ENCODE data around the gene PHF2.
A peak's percentile ranks its signal among the peaks of the same experiment; 100 is the strongest.
"Not testable (repeated sequence)": the region's sequence is repeated elsewhere in the genome, so short reads cannot be mapped to it uniquely, and the experiment has no call there.

Gene PHF2

GRCh38 chr9:93665637-93666438 is 89.5 kb downstream of the PHF2 start:
- no peak for DNase-seq (ENCODE audit: low spot score)

- not testable (repeated sequence) for DNase-seq (ENCODE audit: low spot score)
These were observed 90.0 kb downstream of the PHF2 start for GRCh38 chr9:93666439-93666784.

GRCh38 chr9:93667006-93667405 is 90.6 kb downstream of the PHF2 start:
- DNase-seq (ENCODE audit: low spot score), result no peak

- DNase-seq (ENCODE audit: low spot score), result no peak
These were observed 91.2 kb downstream of the PHF2 start for GRCh38 chr9:93667627-93668026.

GRCh38 chr9:93668261-93668871 is 92.0 kb downstream of the PHF2 start:
- DNase-seq (ENCODE audit: low spot score), result peak; percentile 44

GRCh38 chr9:93669116-93669957 is 93.0 kb downstream of the PHF2 start:
- no peak for DNase-seq (ENCODE audit: low spot score)

- DNase-seq (ENCODE audit: low spot score), result no peak
These were observed 93.5 kb downstream of the PHF2 start for GRCh38 chr9:93669958-93670207.

- no peak for DNase-seq (ENCODE audit: low spot score)
These were observed 94.0 kb downstream of the PHF2 start for GRCh38 chr9:93670208-93671019.

- no peak for DNase-seq (ENCODE audit: low spot score)
These were observed 94.6 kb downstream of the PHF2 start for GRCh38 chr9:93671020-93671338.

GRCh38 chr9:93672330-93673020 is 96.1 kb downstream of the PHF2 start:
- not testable (repeated sequence) for DNase-seq (ENCODE audit: low spot score)

GRCh38 chr9:93673021-93673838 is 96.8 kb downstream of the PHF2 start:
- no peak for DNase-seq (ENCODE audit: low spot score)

- DNase-seq (ENCODE audit: low spot score), result no peak
These were observed 97.5 kb downstream of the PHF2 start for GRCh38 chr9:93673839-93674334.

- DNase-seq (ENCODE audit: low spot score), result no peak
These were observed 98.4 kb downstream of the PHF2 start for GRCh38 chr9:93674580-93675335.

GRCh38 chr9:93675336-93676150 is 99.2 kb downstream of the PHF2 start:
- no peak for DNase-seq (ENCODE audit: low spot score)

- DNase-seq (ENCODE audit: low spot score), result no peak
These were observed 100.1 kb downstream of the PHF2 start for GRCh38 chr9:93676310-93677047.

GRCh38 chr9:93677048-93677571 is 100.7 kb downstream of the PHF2 start:
- no peak for DNase-seq (ENCODE audit: low spot score)

- DNase-seq (ENCODE audit: low spot score), result no peak
These were observed 101.3 kb downstream of the PHF2 start for GRCh38 chr9:93677641-93678136.

Measured in iPS-NIHi11 (cell line).